ENCODE measurements around the gene ZNF425. TPM values are rescaled to one million over a fixed set of nuclear protein-coding genes. Genes with fewer than 3 reads are reported as not detected.
A peak's percentile ranks its signal among the peaks of the same experiment; 100 is the strongest.
"Not testable (repeated sequence)": the region's sequence is repeated elsewhere in the genome, so short reads cannot be mapped to it uniquely, and the experiment has no call there.

ZNF425 gene
- total RNA-seq, 1 donor from 2014 or later, result 4.9 TPM

DNA sequence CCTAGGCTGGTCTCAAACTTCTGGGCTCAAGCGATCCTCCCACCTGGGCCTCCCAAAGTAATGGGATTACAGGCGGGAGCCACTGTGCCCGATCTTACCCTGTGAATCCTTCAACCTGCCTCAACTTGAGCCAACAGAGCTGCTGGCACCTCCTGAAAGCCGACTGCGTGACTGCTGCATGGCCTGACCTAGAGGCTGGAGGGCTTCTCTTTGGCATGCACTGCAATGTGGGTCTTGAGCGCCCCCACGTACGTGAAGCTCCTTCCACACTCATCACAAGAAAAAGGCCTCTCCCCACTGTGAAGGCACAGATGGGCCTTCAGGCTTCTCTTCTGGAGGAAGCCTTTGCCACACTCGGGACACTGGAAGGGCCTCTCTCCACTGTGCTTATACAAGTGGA lies 22.7 kb downstream of the ZNF425 start:
- Mint-ChIP-seq H3K27me3 (ENCODE audit: low read depth) (no peaks in the 10 kb centered on the region), H3K27ac (ENCODE audit: unreplicated experiment) (no peak overlapping the region), H3K4me3 (no peak overlapping the region), H3K36me3 (ENCODE audit: low read depth) (no peaks in the 10 kb centered on the region), H3K9me3 (no peaks in the 10 kb centered on the region), H3K4me1 (no peaks in the 10 kb centered on the region)
- no peak for DNase-seq (ENCODE audit: low read depth, low spot score)
- TF ChIP-seq, protein P1, sequence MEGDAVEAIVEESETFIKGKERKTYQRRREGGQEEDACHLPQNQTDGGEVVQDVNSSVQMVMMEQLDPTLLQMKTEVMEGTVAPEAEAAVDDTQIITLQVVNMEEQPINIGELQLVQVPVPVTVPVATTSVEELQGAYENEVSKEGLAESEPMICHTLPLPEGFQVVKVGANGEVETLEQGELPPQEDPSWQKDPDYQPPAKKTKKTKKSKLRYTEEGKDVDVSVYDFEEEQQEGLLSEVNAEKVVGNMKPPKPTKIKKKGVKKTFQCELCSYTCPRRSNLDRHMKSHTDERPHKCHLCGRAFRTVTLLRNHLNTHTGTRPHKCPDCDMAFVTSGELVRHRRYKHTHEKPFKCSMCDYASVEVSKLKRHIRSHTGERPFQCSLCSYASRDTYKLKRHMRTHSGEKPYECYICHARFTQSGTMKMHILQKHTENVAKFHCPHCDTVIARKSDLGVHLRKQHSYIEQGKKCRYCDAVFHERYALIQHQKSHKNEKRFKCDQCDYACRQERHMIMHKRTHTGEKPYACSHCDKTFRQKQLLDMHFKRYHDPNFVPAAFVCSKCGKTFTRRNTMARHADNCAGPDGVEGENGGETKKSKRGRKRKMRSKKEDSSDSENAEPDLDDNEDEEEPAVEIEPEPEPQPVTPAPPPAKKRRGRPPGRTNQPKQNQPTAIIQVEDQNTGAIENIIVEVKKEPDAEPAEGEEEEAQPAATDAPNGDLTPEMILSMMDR (conservative IDR thresholded peaks at IDR 0.05), result no peak

DNA sequence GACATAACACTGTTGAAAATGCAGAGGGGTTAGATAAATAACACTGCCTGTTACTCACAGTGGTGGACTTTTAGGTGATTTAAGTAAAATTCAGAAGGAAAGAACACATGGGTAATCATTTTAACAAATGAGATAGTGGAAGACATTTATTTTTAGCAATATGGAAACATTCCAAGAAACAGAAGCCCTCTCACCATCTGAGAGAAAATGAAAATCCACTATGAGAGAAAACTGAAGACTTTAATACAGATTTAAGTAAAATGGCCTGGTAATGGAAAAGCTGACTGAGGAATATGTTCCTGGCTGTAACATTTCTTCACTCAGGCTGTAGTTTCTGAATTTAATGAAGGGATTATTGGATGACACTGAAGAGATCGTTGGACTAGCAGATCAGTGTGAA lies 23.5 kb downstream of the ZNF425 start:
- Mint-ChIP-seq H3K36me3 (ENCODE audit: low read depth) (no peaks in the 10 kb centered on the region), H3K9me3 (no peaks in the 10 kb centered on the region), H3K27ac (ENCODE audit: unreplicated experiment) (no peak overlapping the region), H3K4me1 (no peaks in the 10 kb centered on the region), H3K27me3 (ENCODE audit: low read depth) (no peaks in the 10 kb centered on the region), H3K4me3 (no peak overlapping the region)
- no peak for DNase-seq (ENCODE audit: low read depth, low spot score)
- TF ChIP-seq, protein P1 (conservative IDR thresholded peaks at IDR 0.05), result no peak

DNA sequence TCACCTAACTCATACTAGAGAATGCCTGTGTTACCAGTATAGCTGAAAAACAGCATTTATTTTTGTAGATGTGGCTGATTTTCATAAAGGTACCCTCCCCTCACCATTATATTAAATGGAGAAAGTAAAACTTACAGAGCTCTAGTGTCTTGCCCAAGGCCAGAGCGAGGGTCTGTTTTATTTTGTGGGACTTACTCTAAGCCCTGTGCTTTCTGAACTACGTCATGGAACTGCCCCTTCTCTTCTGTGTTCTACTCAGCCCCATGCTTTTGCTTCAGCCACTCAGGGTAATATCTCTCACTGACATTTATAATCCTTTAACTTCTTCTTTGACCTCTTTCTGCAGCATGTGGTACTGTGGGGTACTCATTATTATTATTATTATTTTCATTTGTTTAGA lies 25.3 kb downstream of the ZNF425 start:
- Mint-ChIP-seq H3K4me1 (no peaks in the 10 kb centered on the region), H3K27me3 (ENCODE audit: low read depth) (no peaks in the 10 kb centered on the region), H3K36me3 (ENCODE audit: low read depth) (no peaks in the 10 kb centered on the region), H3K9me3 (no peaks in the 10 kb centered on the region), H3K4me3 (no peak overlapping the region), H3K27ac (ENCODE audit: unreplicated experiment) (no peak overlapping the region)
- DNase-seq (ENCODE audit: low read depth, low spot score), result no peak
- TF ChIP-seq, protein P1 (conservative IDR thresholded peaks at IDR 0.05), result no peak

DNA sequence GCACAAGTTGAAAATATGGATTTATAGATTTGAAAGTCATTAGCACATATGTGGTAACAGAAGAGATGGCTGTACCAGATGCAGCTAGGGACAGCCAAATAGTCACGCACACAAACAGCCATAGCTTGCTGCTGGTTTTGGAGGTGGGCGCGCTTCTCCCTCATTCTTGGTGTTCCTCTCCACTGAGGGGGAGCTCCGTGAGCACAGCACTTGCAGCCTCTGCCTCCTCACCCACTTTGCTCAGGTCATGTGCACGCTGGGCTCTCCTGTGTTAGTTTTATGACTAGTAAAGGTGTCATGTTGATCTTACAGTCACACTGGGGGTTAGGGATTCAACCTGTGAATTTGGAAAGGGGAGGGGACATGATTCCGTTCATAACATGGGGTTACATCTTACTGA lies 27.1 kb downstream of the ZNF425 start:
- Mint-ChIP-seq H3K4me3 (no peak overlapping the region), H3K27me3 (ENCODE audit: low read depth) (no peaks in the 10 kb centered on the region), H3K27ac (ENCODE audit: unreplicated experiment) (no peak overlapping the region), H3K9me3 (no peaks in the 10 kb centered on the region), H3K36me3 (ENCODE audit: low read depth) (no peaks in the 10 kb centered on the region), H3K4me1 (no peaks in the 10 kb centered on the region)
- no peak for DNase-seq (ENCODE audit: low read depth, low spot score)
- TF ChIP-seq, protein P1 (conservative IDR thresholded peaks at IDR 0.05), result no peak

DNA sequence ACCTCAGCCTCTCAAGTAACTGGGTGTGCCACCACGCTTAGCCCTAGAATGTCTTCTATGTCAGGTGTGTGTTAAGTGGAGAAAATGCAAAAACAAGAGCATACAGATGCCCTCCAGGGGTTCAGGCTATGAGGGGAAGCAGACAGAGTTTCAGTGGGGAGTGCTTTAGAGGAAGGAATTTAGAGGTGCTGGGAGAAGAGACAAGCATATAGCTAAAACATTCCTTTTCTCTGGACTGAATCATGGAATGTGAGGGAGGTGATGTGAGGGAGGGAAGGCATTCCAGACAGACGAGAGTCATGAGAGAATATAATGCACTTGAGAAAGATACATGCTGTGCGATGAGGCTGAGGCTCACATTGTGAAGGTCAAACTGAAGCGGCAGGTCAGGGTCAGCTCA lies 29.0 kb downstream of the ZNF425 start:
- no peaks in the 10 kb centered on the region for H3K27me3 Mint-ChIP-seq (ENCODE audit: low read depth)
- H3K36me3 Mint-ChIP-seq (ENCODE audit: low read depth), result no peaks in the 10 kb centered on the region
- no peak overlapping the region for H3K27ac Mint-ChIP-seq (ENCODE audit: unreplicated experiment)
- no peak overlapping the region for H3K4me3 Mint-ChIP-seq
- TF ChIP-seq, protein P1 (conservative IDR thresholded peaks at IDR 0.05), result no peak
- H3K4me1 Mint-ChIP-seq, result no peaks in the 10 kb centered on the region
- no peaks in the 10 kb centered on the region for H3K9me3 Mint-ChIP-seq
- no peak for DNase-seq (ENCODE audit: low read depth, low spot score)

DNA sequence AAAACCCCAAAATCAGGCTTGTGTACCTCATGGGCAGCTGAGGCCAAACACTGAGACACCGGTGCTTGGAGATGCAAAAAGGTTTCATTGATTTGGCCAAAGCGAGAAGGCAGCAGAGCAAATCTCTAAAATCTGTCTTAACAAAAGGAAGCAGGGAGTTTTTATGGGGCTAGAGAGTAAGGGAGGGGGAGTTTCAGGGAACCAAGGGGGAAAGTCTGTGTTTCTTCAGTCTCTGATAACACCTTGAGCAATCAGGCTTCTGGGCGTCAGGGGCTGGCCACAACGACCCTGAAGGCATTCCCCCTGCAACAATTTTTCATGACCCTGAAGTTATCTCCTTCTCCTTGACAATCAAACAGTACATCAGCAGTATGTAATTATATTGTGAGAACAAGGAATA lies 32.9 kb downstream of the ZNF425 start:
- no peak for DNase-seq (ENCODE audit: low read depth, low spot score)
- no peak overlapping the region for H3K27ac Mint-ChIP-seq (ENCODE audit: unreplicated experiment)

DNA sequence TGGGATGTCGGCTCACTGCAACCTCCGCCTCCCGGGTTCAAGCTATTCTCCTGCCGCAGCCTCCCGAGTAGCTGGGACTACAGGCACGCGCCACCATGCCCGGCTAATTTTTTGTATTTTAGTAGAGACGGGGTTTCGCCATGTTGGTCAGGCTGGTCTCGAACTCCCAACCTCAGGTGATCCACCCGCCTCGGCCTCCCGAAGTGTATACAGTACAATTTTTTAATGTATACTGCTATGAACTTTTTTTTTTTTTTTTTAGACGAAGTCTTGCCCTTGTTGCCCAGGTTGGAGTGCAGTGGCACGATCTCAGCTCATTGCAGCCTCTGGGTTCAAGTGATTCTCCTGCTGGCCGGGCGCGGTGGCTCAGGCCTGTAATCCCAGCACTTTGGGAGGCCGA lies 33.9 kb downstream of the ZNF425 start:
- H3K4me3 Mint-ChIP-seq, result peak overlapping the region; percentile 31
- H3K4me1 Mint-ChIP-seq, result peaks cover 19% of the 10 kb centered on the region

More for the DNA sequence above, 32.9 kb downstream of the ZNF425 start:
- H3K36me3 Mint-ChIP-seq (ENCODE audit: low read depth), result peaks cover 5% of the 10 kb centered on the region
- no peaks in the 10 kb centered on the region for H3K27me3 Mint-ChIP-seq (ENCODE audit: low read depth)
- peaks cover 15% of the 10 kb centered on the region for H3K4me1 Mint-ChIP-seq
- peak overlapping the region; percentile 77 for H3K4me3 Mint-ChIP-seq
- peaks cover 2% of the 10 kb centered on the region for H3K9me3 Mint-ChIP-seq
- TF ChIP-seq, protein P1 (conservative IDR thresholded peaks at IDR 0.05), result no peak

More for the DNA sequence above, 33.9 kb downstream of the ZNF425 start:
- not testable (repeated sequence) for H3K27ac Mint-ChIP-seq (ENCODE audit: unreplicated experiment); H3K36me3 Mint-ChIP-seq (ENCODE audit: low read depth); DNase-seq (ENCODE audit: low read depth, low spot score); H3K27me3 Mint-ChIP-seq (ENCODE audit: low read depth); H3K9me3 Mint-ChIP-seq

Measured in neural crest cell (in vitro differentiated cells).